ACHN (cell line): ENCODE data around the gene PHACTR2.
A peak's percentile ranks its signal among the peaks of the same experiment; 100 is the strongest.
"Not testable (repeated sequence)": the region's sequence is repeated elsewhere in the genome, so short reads cannot be mapped to it uniquely, and the experiment has no call there.

Source experiments
- DNase-seq: peaks from one replicate; pipeline ENCODE4 v3.0.0-alpha.2; 2015
- in situ Hi-C: cut with HindIII; loops from 2 replicates; pipeline ENCODE4 v1.10.0; 2017; ENCODE audit warnings: low sequenced_read_pairs, low pct_ligation_motif_present, low pct_unique_long_range_greater_than_20kb

The PHACTR2 gene

GRCh38 chr6:143727035-143727434 lies 49.3 kb downstream of the PHACTR2 start:
- in situ Hi-C loops = no loop called here
- no peak for DNase-seq

- no peak for DNase-seq
- in situ Hi-C loops = no loop called here
Measured at GRCh38 chr6:143731789-143732188, 54.0 kb downstream of the PHACTR2 start.

GRCh38 chr6:143732536-143732935 lies 54.8 kb downstream of the PHACTR2 start:
- no peak for DNase-seq
- in situ Hi-C loops = no loop called here

GRCh38 chr6:143733510-143733909 lies 55.7 kb downstream of the PHACTR2 start:
- DNase-seq = no peak
- in situ Hi-C loops = no loop called here

- in situ Hi-C loops = no loop called here
- no peak for DNase-seq
Measured at GRCh38 chr6:143734641-143735063, 56.9 kb downstream of the PHACTR2 start.

- in situ Hi-C loops = not testable (repeated sequence)
Measured at GRCh38 chr6:143738072-143738690, 60.4 kb downstream of the PHACTR2 start.

GRCh38 chr6:143739341-143739851 lies 61.6 kb downstream of the PHACTR2 start:
- DNase-seq = no peak
- in situ Hi-C loops = no loop called here

More at GRCh38 chr6:143738072-143738690, 60.4 kb downstream of the PHACTR2 start:
- DNase-seq = not testable (repeated sequence)

GRCh38 chr6:143740213-143740612 lies 62.4 kb downstream of the PHACTR2 start:
- in situ Hi-C loops = no loop called here
- DNase-seq = no peak

GRCh38 chr6:143741480-143741879 lies 63.7 kb downstream of the PHACTR2 start:
- DNase-seq = no peak
- in situ Hi-C loops = no loop called here

- DNase-seq = no peak
- in situ Hi-C loops = no loop called here
Measured at GRCh38 chr6:143742070-143742954, 64.5 kb downstream of the PHACTR2 start.

GRCh38 chr6:143742955-143743255 lies 65.1 kb downstream of the PHACTR2 start:
- in situ Hi-C loops = no loop called here
- DNase-seq = no peak

GRCh38 chr6:143743301-143744166 lies 65.8 kb downstream of the PHACTR2 start:
- DNase-seq = no peak
- in situ Hi-C loops = no loop called here

GRCh38 chr6:143744551-143745165 lies 66.9 kb downstream of the PHACTR2 start:
- DNase-seq = no peak
- in situ Hi-C loops = no loop called here

- in situ Hi-C loops = no loop called here
- DNase-seq = peak; percentile 4
Measured at GRCh38 chr6:143745166-143746133, 67.7 kb downstream of the PHACTR2 start.

- no peak for DNase-seq
- in situ Hi-C loops = no loop called here
Measured at GRCh38 chr6:143746202-143747119, 68.7 kb downstream of the PHACTR2 start.

GRCh38 chr6:143747347-143747842 lies 69.6 kb downstream of the PHACTR2 start:
- in situ Hi-C loops = no loop called here

More at GRCh38 chr6:143747347-143747842, 69.6 kb downstream of the PHACTR2 start:
- DNase-seq = no peak
